ENCODE results near the gene RETREG3. TPM values are rescaled to one million over a fixed set of nuclear protein-coding genes. Genes with fewer than 3 reads are reported as not detected.
"Not testable (repeated sequence)": the region's sequence is repeated elsewhere in the genome, so short reads cannot be mapped to it uniquely, and the experiment has no call there.

Gene RETREG3
- total RNA-seq, 5 donors from 2014 or later (not counting 1 experiment from before 2014, with no cell fraction given): 72.4 to 150 (median 139) TPM

DNA sequence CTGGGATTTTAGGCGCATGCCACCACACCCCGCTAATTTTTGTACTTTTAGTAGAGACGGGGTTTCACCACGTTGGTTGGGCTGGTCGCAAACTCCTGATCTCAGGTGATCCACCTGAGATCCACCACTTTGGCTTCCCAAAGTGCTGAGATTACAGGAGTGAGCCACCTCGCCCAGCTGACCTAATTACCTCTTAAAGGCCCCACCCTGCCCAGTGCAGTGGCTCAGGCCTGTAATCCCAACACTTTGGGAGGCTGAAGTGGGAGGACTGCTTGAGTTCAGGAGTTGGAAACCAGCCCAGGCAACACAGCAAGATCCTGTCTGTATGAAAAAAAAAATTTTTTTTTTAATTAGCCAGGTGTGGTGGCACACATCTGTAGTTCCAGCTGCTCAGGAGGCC, 50.1 kb downstream of the RETREG3 start:
- no peaks in the 10 kb centered on the region for H3K27me3 ChIP-seq (replicated peaks in 1 of 2; ENCODE audit: control insufficient read depth in 2 of 2, extremely low read depth in 1 of 2, insufficient read depth in 2 of 2, low read length in 1 of 2)
- peaks cover 3 to 9% of the 10 kb centered on the region in 2 donors for H3K36me3 ChIP-seq (ENCODE audit: control insufficient read depth in 2 of 2, extremely low read depth in 1 of 2, insufficient read depth in 1 of 2, low read length in 1 of 2)
- WGBS (ENCODE audit: insufficient coverage): 94% methylated on average over 5 of the region's 6 CpGs
- Mint-ChIP-seq H3K4me1 (peaks cover 21 to 46% (median 36%) of the 10 kb centered on the region in 3 donors), H3K9me3 (no peaks in the 10 kb centered on the region), H3K36me3 (peaks cover 3% of the 10 kb centered on the region), H3K27ac (no peak overlapping the region), H3K4me3 (no peak overlapping the region), H3K27me3 (no peaks in the 10 kb centered on the region)
- no peak for DNase-seq
- H3K4me3 ChIP-seq (ENCODE audit: control insufficient read depth in 1 of 2, extremely low read depth in 1 of 2, low read length in 1 of 2): no peak overlapping the region
- ATAC-seq (replicated peaks in 1 of 4): no peak
- no peaks in the 10 kb centered on the region for H3K9me3 ChIP-seq
- ChIA-PET POLR2A (no interaction called here), CTCF (interaction anchor here in 1 of 2 donors (0.6 to 1.5 kb wide), 2 partner anchors 17 to 19 kb away, joined by 3 read pairs; no protein-coding TSS in a partner anchor)
- H3K4me1 ChIP-seq (ENCODE audit: control insufficient read depth in 1 of 2, extremely low read depth in 1 of 2, insufficient read depth in 2 of 2, low read length in 2 of 2): peaks cover 9 to 48% of the 10 kb centered on the region in 2 experiments
- no peak overlapping the region for H3K27ac ChIP-seq (ENCODE audit: low read length)

DNA sequence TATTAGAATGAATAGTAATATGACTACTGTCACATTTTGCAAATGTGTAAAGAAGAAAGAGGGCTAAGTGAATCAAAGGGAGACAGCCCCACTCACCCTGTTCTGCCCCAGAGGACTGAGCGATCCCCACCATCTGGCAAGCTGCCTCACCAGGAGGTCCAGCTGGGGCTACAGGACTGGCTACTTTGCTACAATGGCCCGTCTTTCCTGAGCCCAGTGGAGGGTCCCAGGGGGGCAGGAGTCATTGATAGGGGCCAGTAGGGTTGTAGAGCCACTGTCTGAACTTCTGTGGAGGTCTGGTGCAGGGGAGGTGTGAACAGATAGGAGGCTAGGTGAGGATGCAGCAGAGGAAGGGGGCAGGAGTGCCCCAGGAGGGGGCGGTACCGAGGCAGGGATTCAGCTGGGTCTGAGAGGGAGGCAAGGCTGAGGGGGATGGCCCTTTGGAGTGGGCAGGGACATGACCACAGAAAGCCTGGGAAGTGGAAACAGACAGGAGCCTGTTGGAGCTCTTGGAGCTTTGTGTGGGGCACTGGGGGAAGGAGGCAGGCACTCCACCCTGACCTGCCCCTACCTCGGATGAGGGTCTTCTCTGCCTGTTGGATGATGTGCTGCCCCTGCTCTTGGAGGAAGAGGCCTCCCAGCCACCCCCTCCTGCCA, 53.1 kb downstream of the RETREG3 start:
- ATAC-seq (replicated peaks in 1 of 4); POLR2A ChIA-PET; H3K4me3 ChIP-seq (ENCODE audit: control insufficient read depth in 1 of 2, extremely low read depth in 1 of 2, low read length in 1 of 2); H3K36me3 Mint-ChIP-seq; H3K9me3 Mint-ChIP-seq; DNase-seq; H3K27me3 Mint-ChIP-seq; H3K27ac Mint-ChIP-seq; H3K36me3 ChIP-seq (ENCODE audit: control insufficient read depth in 2 of 2, extremely low read depth in 1 of 2, insufficient read depth in 1 of 2, low read length in 1 of 2); CTCF ChIA-PET; H3K27ac ChIP-seq (ENCODE audit: low read length); H3K9me3 ChIP-seq; H3K27me3 ChIP-seq (replicated peaks in 1 of 2; ENCODE audit: control insufficient read depth in 2 of 2, extremely low read depth in 1 of 2, insufficient read depth in 2 of 2, low read length in 1 of 2): not testable (repeated sequence)
- Mint-ChIP-seq H3K4me1 (peaks cover 16 to 33% (median 21%) of the 10 kb centered on the region in 3 donors), H3K4me3 (peak overlapping the region in 1 of 3 donors; percentile 87)
- H3K4me1 ChIP-seq (ENCODE audit: control insufficient read depth in 1 of 2, extremely low read depth in 1 of 2, insufficient read depth in 2 of 2, low read length in 2 of 2): peaks cover 3 to 35% of the 10 kb centered on the region in 2 experiments
- 40% methylated on average over 3 of the region's 5 CpGs for WGBS (ENCODE audit: insufficient coverage)

DNA sequence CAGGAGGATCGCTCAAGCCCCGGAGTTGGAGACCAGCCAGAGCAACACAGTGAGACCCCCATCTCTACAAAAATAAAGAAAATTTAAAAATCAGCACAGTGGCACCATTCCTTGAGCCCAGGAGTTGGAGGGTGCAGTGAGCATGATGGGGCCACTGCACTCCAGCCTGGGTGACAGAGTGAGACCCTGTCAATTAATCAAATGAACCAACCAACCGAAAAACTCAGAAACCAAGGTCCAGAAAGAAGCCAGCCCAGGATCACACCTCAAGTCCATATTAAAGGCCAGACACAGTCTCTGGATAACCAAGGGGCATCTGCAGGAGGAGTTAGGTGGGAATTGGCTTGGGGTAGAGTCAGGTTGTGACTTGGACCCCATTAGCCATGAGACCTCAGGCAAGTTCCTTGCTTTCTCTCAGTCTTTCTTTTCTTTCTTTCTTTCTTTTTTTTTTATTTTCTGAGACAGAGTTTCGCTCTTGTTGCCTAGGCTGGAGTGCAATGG, 54.0 kb downstream of the RETREG3 start:
- H3K36me3 ChIP-seq (ENCODE audit: control insufficient read depth in 2 of 2, extremely low read depth in 1 of 2, insufficient read depth in 1 of 2, low read length in 1 of 2): no peaks in the 10 kb centered on the region
- H3K27me3 ChIP-seq (replicated peaks in 1 of 2; ENCODE audit: control insufficient read depth in 2 of 2, extremely low read depth in 1 of 2, insufficient read depth in 2 of 2, low read length in 1 of 2): no peaks in the 10 kb centered on the region
- Mint-ChIP-seq H3K4me3 (peak overlapping the region; percentile 84 to 91 (median 87)), H3K27ac (peak overlapping the region; percentile 91 to 93), H3K9me3 (no peaks in the 10 kb centered on the region), H3K36me3 (no peaks in the 10 kb centered on the region), H3K4me1 (peaks cover 21 to 33% (median 21%) of the 10 kb centered on the region in 3 donors), H3K27me3 (no peaks in the 10 kb centered on the region)
- no peaks in the 10 kb centered on the region for H3K9me3 ChIP-seq
- H3K4me3 ChIP-seq (ENCODE audit: control insufficient read depth in 1 of 2, extremely low read depth in 1 of 2, low read length in 1 of 2): peak overlapping the region; percentile 69 to 83
- WGBS (ENCODE audit: insufficient coverage): no CpG with 5 or more reads among the region's 4 CpGs
- ChIA-PET CTCF (no interaction called here), POLR2A (interaction anchor here in 1 of 2 donors (0.5 kb wide), 1 partner anchor 1087 kb away, joined by 4 read pairs; no protein-coding TSS in a partner anchor)
- DNase-seq (no peak), ATAC-seq (replicated peaks in 1 of 4) (peak in 1 of 4 experiments; percentile 6)
- H3K4me1 ChIP-seq (ENCODE audit: control insufficient read depth in 1 of 2, extremely low read depth in 1 of 2, insufficient read depth in 2 of 2, low read length in 2 of 2): peaks cover 3 to 36% of the 10 kb centered on the region in 2 experiments
- peak overlapping the region; percentile 92 for H3K27ac ChIP-seq (ENCODE audit: low read length)

DNA sequence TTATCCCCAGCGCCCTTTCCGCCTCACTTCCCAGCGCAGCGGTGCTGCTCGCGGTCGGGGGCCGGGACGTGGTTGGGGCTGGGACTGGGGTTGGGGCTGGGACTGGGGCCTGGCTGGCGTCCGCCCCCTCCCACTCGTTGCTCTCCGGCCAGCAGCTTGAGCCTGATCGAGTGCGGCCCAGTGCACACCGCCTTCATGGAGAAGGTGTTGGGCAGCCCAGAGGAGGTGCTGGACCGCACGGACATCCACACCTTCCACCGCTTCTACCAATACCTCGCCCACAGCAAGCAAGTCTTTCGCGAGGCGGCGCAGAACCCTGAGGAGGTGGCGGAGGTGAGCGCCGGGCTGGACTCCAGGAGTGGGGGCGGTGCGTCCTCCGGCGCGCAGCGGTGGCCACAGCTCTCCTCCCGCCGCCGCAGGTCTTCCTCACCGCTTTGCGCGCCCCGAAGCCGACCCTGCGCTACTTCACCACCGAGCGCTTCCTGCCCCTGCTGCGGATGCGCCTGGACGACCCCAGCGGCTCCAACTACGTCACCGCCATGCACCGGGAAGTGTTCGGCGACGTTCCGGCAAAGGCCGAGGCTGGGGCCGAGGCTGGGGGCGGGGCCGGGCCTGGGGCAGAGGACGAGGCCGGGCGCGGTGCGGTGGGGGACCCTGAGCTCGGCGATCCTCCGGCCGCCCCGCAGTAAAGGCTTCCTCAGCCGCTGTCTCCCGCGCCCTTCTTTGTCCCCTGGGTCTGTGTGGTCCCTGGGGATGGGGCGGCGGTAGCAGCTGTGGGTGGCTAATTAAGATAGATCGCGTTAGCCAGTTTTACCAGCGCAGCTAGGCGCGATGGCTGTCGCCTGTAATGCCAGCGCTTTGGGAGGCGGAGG, 54.7 kb downstream of the RETREG3 start:
- H3K4me3 ChIP-seq (ENCODE audit: control insufficient read depth in 1 of 2, extremely low read depth in 1 of 2, low read length in 1 of 2): peak overlapping the region; percentile 69 to 83

GRCh38 chr17:42553866-42554249, 55.3 kb downstream of the RETREG3 start:
- WGBS (ENCODE audit: insufficient coverage): 60% methylated on average over 16 of the region's 16 CpGs

More for the DNA sequence above, 54.7 kb downstream of the RETREG3 start:
- ATAC-seq (replicated peaks in 1 of 4) (peak; percentile 87 to 92 (median 91)), DNase-seq (peak; percentile 49 to 84 (median 69))
- POLR2A ChIA-PET: interaction anchor here (0.5 to 0.7 kb wide), 2 partner anchors 243 to 1086 kb away, joined by 4 to 5 read pairs; no protein-coding TSS in a partner anchor
- no peaks in the 10 kb centered on the region for H3K9me3 Mint-ChIP-seq
- H3K27ac Mint-ChIP-seq: peak overlapping the region; percentile 91 to 93
- H3K4me3 Mint-ChIP-seq: peak overlapping the region; percentile 84 to 91 (median 87)
- WGBS (ENCODE audit: insufficient coverage): under 1% methylated on average over 58 of the region's 82 CpGs
- H3K4me1 ChIP-seq (ENCODE audit: control insufficient read depth in 1 of 2, extremely low read depth in 1 of 2, insufficient read depth in 2 of 2, low read length in 2 of 2): peaks cover 3 to 36% of the 10 kb centered on the region in 2 experiments
- no peaks in the 10 kb centered on the region for H3K27me3 Mint-ChIP-seq
- peaks cover 21 to 31% (median 21%) of the 10 kb centered on the region in 3 donors for H3K4me1 Mint-ChIP-seq
- H3K9me3 ChIP-seq: no peaks in the 10 kb centered on the region
- no peaks in the 10 kb centered on the region for H3K27me3 ChIP-seq (replicated peaks in 1 of 2; ENCODE audit: control insufficient read depth in 2 of 2, extremely low read depth in 1 of 2, insufficient read depth in 2 of 2, low read length in 1 of 2)
- no peaks in the 10 kb centered on the region for H3K36me3 ChIP-seq (ENCODE audit: control insufficient read depth in 2 of 2, extremely low read depth in 1 of 2, insufficient read depth in 1 of 2, low read length in 1 of 2)
- CTCF ChIA-PET: interaction anchor here in 1 of 2 donors (0.6 to 0.9 kb wide), 3 partner anchors 16 to 210 kb away, joined by 3 read pairs; partner anchors contain the start of gene PSMC3IP
- H3K27ac ChIP-seq (ENCODE audit: low read length): peak overlapping the region; percentile 92
- no peaks in the 10 kb centered on the region for H3K36me3 Mint-ChIP-seq

More at GRCh38 chr17:42553866-42554249, 55.3 kb downstream of the RETREG3 start:
- Mint-ChIP-seq H3K27ac (peak overlapping the region; percentile 91 to 93), H3K4me3 (peak overlapping the region; percentile 84 to 91 (median 87)), H3K9me3 (no peaks in the 10 kb centered on the region), H3K4me1 (peaks cover 27 to 37% (median 28%) of the 10 kb centered on the region in 3 donors), H3K36me3 (no peaks in the 10 kb centered on the region), H3K27me3 (no peaks in the 10 kb centered on the region)
- ChIA-PET CTCF (interaction anchor here in 1 of 2 donors (0.6 to 1.0 kb wide), 4 partner anchors 15 to 210 kb away, joined by 3 to 9 read pairs (median 3); partner anchors contain the start of gene PSMC3IP), POLR2A (interaction anchor here in 1 of 2 donors (0.7 kb wide), 1 partner anchor 242 kb away, joined by 5 read pairs; no protein-coding TSS in a partner anchor)
- DNase-seq (peak in 1 of 35 experiments; percentile 44), ATAC-seq (replicated peaks in 1 of 4) (peak in 2 of 4 experiments; percentile 18 to 21)
- Histone ChIP-seq H3K4me3 (ENCODE audit: control insufficient read depth in 1 of 2, extremely low read depth in 1 of 2, low read length in 1 of 2) (peak overlapping the region; percentile 69 to 83), H3K27ac (ENCODE audit: low read length) (peak overlapping the region; percentile 92), H3K27me3 (replicated peaks in 1 of 2; ENCODE audit: control insufficient read depth in 2 of 2, extremely low read depth in 1 of 2, insufficient read depth in 2 of 2, low read length in 1 of 2) (no peaks in the 10 kb centered on the region), H3K9me3 (no peaks in the 10 kb centered on the region), H3K36me3 (ENCODE audit: control insufficient read depth in 2 of 2, extremely low read depth in 1 of 2, insufficient read depth in 1 of 2, low read length in 1 of 2) (no peaks in the 10 kb centered on the region), H3K4me1 (ENCODE audit: control insufficient read depth in 1 of 2, extremely low read depth in 1 of 2, insufficient read depth in 2 of 2, low read length in 2 of 2) (peaks cover 3 to 38% of the 10 kb centered on the region in 2 experiments)
